Left lung (tissue), 10 donors: ENCODE data around the gene FRMD1. TPM values are rescaled to one million over a fixed set of nuclear protein-coding genes. Genes with fewer than 3 reads are reported as not detected.
A peak's percentile ranks its signal among the peaks of the same experiment; 100 is the strongest.

ENCODE experiments used
- ATAC-seq: fragments of 200-7000 bp; cut with Tn5 transposase; one replicate; pipeline ENCODE4 v1.9.1; 2020; ENCODE audit warnings: moderate library complexity
- DNase-seq, 4 donors: peaks; one replicate each; pipeline ENCODE4 v3.0.0-alpha.2; 2013 to 2020
- H3K27ac ChIP-seq, 2 donors: fragments of 200-600 bp; sonication (generic) in 1 of 2; one replicate each; pipeline versions ENCODE4 v1.5.0 to v1.8.0; 2020 to 2021
- H3K27me3 ChIP-seq, 2 donors: fragments of 200-600 bp; sonication (generic) in 1 of 2; one replicate each; pipeline versions ENCODE4 v1.5.0 to v1.8.0; 2020 to 2021
- H3K36me3 ChIP-seq, 2 donors: fragments of 200-600 bp; sonication (generic) in 1 of 2; one replicate each; pipeline versions ENCODE4 v1.5.0 to v1.8.0; 2020 to 2021
- H3K4me1 ChIP-seq, 2 donors: fragments of 200-600 bp; one replicate each; pipeline ENCODE4 v1.8.0; 2021
- H3K4me3 ChIP-seq, 2 donors: fragments of 200-600 bp; sonication (generic) in 1 of 2; one replicate each; pipeline versions ENCODE4 v1.5.0 to v1.8.0; 2020 to 2021; ENCODE audit warnings: mild to moderate bottlenecking in 1 of 2
- H3K9me3 ChIP-seq, 2 donors: fragments of 200-600 bp; sonication (generic) in 1 of 2; one replicate each; pipeline versions ENCODE4 v1.5.0 to v1.8.0; 2020 to 2021
- intact Hi-C, 2 donors: fragments of 100-400 bp; cut with DNase I; formaldehyde crosslinking; loops; one replicate each; pipeline versions ENCODE4 v1.11.2 to v1.14.2; 2022
- polyA plus RNA-seq, 6 donors: library from polyadenylated mRNA; unstranded; fragments of 120-200 nt; gene quantifications; one replicate each; pipeline ENCODE4 v1.2.1, GENCODE V29; 2013; ENCODE audit not compliant: insufficient read length in 6 of 6
- total RNA-seq, 2 donors: library from RNA; stranded (reverse); fragmentation: NEBNext Ultra II Directional; extraction: Animal tissue kit (Norgen Biotek cat#: 25700); gene quantifications; one replicate each; pipeline ENCODE4 v1.2.1, GENCODE V29; 2021
- TF ChIP-seq, protein P1 (sequence below), 2 donors: fragments of 200-600 bp; sonication (generic) in 1 of 2; IDR thresholded peaks; one replicate each; pipeline versions ENCODE4 v1.5.0 to v1.8.0; 2021; ENCODE audit warnings: antibody characterized with exemption in 2 of 2
- donor health status: DM: no; HTN: yes; CAD: no.
- donor health status: DM: no; HTN: no; CAD: no.

The FRMD1 gene
- total and polyA plus RNA-seq, 8 donors, result 3.4 to 7.2 (median 6.0) TPM; not detected in 2

DNA sequence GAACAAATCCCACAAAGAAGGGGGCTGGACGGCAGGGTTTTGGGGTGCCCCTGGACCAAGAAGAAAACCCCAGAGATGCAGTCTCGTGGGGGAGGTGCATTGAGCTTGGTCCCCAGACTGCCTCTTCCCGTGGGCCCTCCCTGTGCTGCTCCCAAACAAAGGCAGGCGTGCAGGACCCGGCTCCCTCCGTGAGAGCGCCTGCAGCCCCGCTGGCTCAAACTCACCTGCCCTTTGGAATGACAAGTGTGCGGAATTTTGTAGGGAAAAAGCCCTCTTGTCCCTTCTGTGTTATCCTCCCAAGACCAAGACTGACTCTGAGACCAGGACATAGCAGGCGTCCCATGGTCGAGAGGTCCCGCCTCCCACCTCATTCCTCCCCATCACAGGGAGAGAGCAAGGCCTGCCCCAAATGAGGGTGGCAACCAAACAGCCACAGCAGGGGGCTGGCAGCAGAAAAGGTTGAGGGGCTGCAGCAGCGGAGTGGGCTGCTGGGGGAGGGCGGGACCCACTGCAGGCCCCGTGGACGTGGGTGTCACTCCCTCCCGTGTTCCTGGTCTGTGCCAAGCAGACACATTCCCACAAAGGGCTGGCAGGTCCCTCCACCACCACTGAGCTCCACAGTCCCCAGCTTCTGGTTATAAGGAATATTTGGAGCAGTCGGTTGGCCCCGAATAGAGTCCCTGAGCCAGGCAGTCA is 5.6 kb upstream of the FRMD1 start:
- Histone ChIP-seq H3K9me3 (no peaks in the 10 kb centered on the region), H3K27ac (no peak overlapping the region), H3K27me3 (no peaks in the 10 kb centered on the region), H3K4me3 (no peak overlapping the region), H3K36me3 (no peaks in the 10 kb centered on the region), H3K4me1 (no peaks in the 10 kb centered on the region)
- DNase-seq (peak in 1 of 4 donors; percentile 48), ATAC-seq (no peak)
- intact Hi-C loops, result no loop called here
- TF ChIP-seq, protein P1, sequence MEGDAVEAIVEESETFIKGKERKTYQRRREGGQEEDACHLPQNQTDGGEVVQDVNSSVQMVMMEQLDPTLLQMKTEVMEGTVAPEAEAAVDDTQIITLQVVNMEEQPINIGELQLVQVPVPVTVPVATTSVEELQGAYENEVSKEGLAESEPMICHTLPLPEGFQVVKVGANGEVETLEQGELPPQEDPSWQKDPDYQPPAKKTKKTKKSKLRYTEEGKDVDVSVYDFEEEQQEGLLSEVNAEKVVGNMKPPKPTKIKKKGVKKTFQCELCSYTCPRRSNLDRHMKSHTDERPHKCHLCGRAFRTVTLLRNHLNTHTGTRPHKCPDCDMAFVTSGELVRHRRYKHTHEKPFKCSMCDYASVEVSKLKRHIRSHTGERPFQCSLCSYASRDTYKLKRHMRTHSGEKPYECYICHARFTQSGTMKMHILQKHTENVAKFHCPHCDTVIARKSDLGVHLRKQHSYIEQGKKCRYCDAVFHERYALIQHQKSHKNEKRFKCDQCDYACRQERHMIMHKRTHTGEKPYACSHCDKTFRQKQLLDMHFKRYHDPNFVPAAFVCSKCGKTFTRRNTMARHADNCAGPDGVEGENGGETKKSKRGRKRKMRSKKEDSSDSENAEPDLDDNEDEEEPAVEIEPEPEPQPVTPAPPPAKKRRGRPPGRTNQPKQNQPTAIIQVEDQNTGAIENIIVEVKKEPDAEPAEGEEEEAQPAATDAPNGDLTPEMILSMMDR (IDR thresholded peaks at IDR 0.05), result no peak

DNA sequence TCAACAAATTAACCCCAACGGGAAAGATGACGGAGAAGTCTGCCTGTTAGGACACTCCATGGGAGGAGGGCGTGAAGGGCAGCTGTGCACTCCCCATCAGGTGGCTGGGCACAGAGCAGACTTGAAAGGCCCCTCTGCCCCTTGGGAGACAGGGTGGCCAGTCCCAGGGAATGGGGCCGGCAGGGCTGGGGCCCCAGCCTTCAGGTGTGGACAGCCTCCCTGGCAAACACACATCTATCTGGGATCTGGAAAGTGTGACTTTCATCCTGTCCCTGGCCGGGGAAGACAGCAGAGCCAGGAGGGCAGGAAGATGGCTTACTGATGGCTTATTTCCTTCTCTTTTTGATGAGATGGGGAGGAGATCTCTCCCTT is 4.5 kb upstream of the FRMD1 start:
- ATAC-seq (no peak), DNase-seq (peak in 1 of 4 donors; percentile 56)
- intact Hi-C loops, result no loop called here
- Histone ChIP-seq H3K27ac (no peak overlapping the region), H3K36me3 (no peaks in the 10 kb centered on the region), H3K9me3 (no peaks in the 10 kb centered on the region), H3K4me1 (no peaks in the 10 kb centered on the region), H3K27me3 (no peaks in the 10 kb centered on the region), H3K4me3 (no peak overlapping the region)
- TF ChIP-seq, protein P1 (IDR thresholded peaks at IDR 0.05), result no peak

DNA sequence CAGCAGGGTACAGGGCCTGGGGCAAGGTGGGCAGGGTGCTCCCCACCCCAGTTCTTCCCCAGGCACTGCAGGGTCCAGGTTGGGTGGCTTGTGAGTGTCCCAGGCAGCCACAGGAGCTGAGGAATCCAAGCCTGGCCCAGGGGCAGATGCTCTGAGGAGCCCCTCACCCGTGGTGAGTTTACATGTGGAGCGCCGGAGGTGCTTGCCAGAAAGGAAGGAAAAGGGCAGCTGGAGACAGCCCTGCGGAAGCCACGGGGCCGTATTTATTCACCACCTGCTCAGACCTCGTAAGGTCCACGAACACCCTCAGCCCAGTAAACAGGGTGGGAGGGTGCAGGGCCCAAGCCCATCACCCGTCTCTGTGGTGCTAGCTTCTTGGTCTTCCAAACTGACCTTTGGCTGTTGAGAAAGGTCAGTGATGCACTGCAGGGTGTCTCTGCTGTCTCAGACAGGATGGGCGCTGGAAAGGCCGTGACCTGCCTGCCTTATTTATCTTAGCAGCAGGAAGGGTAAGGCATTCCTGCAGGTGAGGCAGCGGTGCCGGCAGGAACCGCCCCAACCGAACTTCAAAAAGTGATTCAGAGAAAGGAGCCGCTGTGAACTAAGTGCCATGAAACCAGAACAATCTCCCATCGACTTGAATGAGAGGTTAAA is 4.0 kb upstream of the FRMD1 start:
- Histone ChIP-seq H3K27me3 (no peaks in the 10 kb centered on the region), H3K36me3 (no peaks in the 10 kb centered on the region), H3K4me3 (no peak overlapping the region), H3K9me3 (no peaks in the 10 kb centered on the region), H3K27ac (no peak overlapping the region), H3K4me1 (no peaks in the 10 kb centered on the region)
- TF ChIP-seq, protein P1 (IDR thresholded peaks at IDR 0.05), result no peak
- DNase-seq, result peak in 1 of 4 donors; percentile 62
- no peak for ATAC-seq
- intact Hi-C loops, result no loop called here

DNA sequence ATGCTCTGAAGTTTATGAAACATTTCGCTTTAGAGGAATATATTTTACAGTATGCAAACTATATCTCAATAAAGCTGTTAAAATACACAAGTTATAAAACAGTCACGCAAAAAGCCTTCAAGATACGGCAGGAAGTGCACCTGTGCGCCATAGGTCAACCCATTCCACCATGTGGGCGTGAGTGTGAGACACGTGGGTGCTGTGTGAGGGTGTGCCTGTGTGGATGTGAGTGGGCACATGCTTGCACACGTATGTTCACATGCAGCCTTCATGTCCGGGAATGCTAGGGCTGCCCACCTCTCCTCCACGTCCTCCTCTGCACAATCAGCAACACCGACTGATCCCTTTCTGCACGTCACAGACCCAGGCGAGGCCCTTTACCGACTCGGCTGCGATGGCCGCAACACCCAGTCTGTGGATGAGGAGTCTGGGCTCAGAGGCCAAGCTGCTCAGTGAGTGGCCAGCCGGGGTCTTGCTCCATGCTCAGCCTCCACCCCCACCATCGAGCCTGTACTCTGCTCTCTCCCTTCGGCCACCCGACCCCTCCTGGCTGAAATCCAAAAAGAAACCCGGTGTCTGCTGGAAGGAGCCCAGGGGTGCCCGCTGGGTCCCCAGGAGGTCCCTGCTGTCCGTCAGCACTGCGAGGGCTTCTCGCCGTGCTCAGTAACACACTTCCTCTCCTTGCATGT is 3.0 kb upstream of the FRMD1 start:
- Histone ChIP-seq H3K4me3 (no peak overlapping the region), H3K27me3 (no peaks in the 10 kb centered on the region), H3K27ac (no peak overlapping the region), H3K9me3 (no peaks in the 10 kb centered on the region), H3K4me1 (no peaks in the 10 kb centered on the region), H3K36me3 (no peaks in the 10 kb centered on the region)
- DNase-seq, result no peak
- intact Hi-C loops, result no loop called here
- TF ChIP-seq, protein P1 (IDR thresholded peaks at IDR 0.05), result no peak
- no peak for ATAC-seq

DNA sequence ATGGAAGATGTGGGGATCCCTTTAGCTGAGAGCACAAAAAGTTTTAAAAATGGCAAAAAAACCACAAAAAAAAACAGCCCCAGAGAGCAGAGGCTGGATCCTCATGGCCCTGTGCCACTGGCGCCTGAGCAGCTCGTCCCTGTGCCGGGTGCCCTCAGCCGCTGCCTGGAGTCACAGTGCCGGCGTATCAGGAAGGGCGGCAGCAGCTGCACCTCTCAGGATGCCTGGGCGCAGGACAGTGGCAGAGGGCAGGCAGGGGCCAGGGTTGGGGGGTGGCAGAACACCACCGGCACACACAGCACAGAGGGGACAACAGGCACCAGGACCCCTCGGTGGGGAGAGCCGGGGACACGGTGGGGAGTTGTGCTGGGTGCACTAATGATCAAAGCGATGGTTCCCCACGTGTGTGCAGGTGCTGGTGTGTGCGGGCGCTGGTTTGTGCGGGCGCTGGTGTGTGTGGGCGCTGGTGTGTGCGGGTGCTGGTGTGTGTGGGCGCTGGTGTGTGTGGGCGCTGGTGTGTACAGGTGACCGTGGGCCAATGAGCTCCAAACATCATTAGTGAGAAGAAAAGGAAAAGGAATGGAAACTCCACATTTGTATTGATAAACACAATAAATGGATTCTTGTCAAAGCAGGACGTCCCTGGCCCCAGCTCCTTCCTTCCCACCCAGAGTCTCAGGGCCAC is 1.5 kb upstream of the FRMD1 start:
- no peak overlapping the region for H3K4me3 ChIP-seq
- TF ChIP-seq, protein P1 (IDR thresholded peaks at IDR 0.05), result no peak
- H3K27ac ChIP-seq, result no peak overlapping the region
- no peaks in the 10 kb centered on the region for H3K27me3 ChIP-seq
- no peaks in the 10 kb centered on the region for H3K36me3 ChIP-seq
- H3K9me3 ChIP-seq, result no peaks in the 10 kb centered on the region
- no peak for DNase-seq
- ATAC-seq, result no peak
- no peaks in the 10 kb centered on the region for H3K4me1 ChIP-seq
- intact Hi-C loops, result no loop called here
